ENCODE measurements around the gene ABCA13.

ABCA13 gene

DNA sequence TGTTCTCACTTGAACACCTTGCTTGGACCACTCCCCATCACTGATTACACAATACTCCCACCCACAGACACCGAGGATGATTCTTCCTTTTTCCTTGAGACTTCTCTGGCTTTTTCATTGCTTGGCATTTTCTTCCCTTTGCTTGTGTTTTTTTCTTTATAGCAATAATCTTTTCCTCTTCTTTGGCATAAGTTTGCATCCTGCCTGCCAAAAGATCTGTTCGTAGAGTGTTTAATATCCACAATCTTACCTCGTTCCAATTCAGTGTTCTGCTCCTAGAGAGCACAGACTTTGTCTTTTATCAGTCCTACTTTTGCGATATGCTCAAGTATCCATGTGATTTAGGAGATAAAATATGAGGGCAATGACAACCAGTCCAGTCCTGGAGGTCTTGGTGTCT, 449.8 kb downstream of the ABCA13 start:
- TF ChIP-seq EP300 (IDR thresholded peaks at IDR 0.05; ENCODE audit: borderline replicate concordance), result no peak
- TF ChIP-seq, protein P1, sequence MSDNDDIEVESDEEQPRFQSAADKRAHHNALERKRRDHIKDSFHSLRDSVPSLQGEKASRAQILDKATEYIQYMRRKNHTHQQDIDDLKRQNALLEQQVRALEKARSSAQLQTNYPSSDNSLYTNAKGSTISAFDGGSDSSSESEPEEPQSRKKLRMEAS (IDR thresholded peaks at IDR 0.05), result no peak
- no peak for TF ChIP-seq TAF1 (IDR thresholded peaks at IDR 0.05; ENCODE audit: low read depth)
- no peak for TF ChIP-seq ZBTB7A (IDR thresholded peaks at IDR 0.05; ENCODE audit: low read depth)
- TF ChIP-seq, protein P2, sequence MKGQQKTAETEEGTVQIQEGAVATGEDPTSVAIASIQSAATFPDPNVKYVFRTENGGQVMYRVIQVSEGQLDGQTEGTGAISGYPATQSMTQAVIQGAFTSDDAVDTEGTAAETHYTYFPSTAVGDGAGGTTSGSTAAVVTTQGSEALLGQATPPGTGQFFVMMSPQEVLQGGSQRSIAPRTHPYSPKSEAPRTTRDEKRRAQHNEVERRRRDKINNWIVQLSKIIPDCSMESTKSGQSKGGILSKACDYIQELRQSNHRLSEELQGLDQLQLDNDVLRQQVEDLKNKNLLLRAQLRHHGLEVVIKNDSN (IDR thresholded peaks at IDR 0.05), result no peak
- no peak for TF ChIP-seq TEAD4 (IDR thresholded peaks at IDR 0.05)
- no peak for TF ChIP-seq FOXM1 (IDR thresholded peaks at IDR 0.05; ENCODE audit: borderline replicate concordance, low read depth)
- TF ChIP-seq TCF12 (IDR thresholded peaks at IDR 0.05; ENCODE audit: low read depth), result no peak

DNA sequence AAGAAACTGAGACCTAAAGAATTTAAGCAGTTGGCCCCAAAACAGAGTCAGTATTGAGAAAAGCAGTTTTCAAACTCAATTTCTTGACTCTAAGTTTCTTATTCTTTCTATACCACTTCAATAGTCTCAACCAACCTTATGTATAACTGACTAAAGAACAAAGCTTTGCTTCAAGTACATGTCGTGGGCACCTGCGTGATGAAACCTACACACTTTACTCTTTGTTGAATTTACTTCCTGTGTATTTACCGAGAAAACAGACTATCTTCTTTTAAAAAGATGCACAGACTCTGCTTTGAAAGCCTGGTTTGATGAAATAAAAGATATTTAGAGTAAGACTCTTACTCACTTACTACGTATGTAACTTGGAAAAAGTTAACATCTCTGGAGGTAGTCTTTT, 455.9 kb downstream of the ABCA13 start:
- no peak for TF ChIP-seq EP300 (IDR thresholded peaks at IDR 0.05; ENCODE audit: borderline replicate concordance)
- TF ChIP-seq RAD21 (IDR thresholded peaks at IDR 0.05; ENCODE audit: low read depth), result no peak
- TF ChIP-seq FOXM1 (IDR thresholded peaks at IDR 0.05; ENCODE audit: borderline replicate concordance, low read depth), result no peak
- TF ChIP-seq YY1 (IDR thresholded peaks at IDR 0.05; ENCODE audit: low read depth), result no peak
- TF ChIP-seq NFIC (IDR thresholded peaks at IDR 0.05), result no peak
- TF ChIP-seq CEBPB (IDR thresholded peaks at IDR 0.05), result no peak
- TF ChIP-seq, protein P2 (IDR thresholded peaks at IDR 0.05), result no peak
- TF ChIP-seq, protein P1 (IDR thresholded peaks at IDR 0.05), result no peak
- TF ChIP-seq, protein P3, sequence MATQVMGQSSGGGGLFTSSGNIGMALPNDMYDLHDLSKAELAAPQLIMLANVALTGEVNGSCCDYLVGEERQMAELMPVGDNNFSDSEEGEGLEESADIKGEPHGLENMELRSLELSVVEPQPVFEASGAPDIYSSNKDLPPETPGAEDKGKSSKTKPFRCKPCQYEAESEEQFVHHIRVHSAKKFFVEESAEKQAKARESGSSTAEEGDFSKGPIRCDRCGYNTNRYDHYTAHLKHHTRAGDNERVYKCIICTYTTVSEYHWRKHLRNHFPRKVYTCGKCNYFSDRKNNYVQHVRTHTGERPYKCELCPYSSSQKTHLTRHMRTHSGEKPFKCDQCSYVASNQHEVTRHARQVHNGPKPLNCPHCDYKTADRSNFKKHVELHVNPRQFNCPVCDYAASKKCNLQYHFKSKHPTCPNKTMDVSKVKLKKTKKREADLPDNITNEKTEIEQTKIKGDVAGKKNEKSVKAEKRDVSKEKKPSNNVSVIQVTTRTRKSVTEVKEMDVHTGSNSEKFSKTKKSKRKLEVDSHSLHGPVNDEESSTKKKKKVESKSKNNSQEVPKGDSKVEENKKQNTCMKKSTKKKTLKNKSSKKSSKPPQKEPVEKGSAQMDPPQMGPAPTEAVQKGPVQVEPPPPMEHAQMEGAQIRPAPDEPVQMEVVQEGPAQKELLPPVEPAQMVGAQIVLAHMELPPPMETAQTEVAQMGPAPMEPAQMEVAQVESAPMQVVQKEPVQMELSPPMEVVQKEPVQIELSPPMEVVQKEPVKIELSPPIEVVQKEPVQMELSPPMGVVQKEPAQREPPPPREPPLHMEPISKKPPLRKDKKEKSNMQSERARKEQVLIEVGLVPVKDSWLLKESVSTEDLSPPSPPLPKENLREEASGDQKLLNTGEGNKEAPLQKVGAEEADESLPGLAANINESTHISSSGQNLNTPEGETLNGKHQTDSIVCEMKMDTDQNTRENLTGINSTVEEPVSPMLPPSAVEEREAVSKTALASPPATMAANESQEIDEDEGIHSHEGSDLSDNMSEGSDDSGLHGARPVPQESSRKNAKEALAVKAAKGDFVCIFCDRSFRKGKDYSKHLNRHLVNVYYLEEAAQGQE (IDR thresholded peaks at IDR 0.05; ENCODE audit: low read depth), result no peak
- TF ChIP-seq CREB1 (IDR thresholded peaks at IDR 0.05; ENCODE audit: low read depth), result no peak

DNA sequence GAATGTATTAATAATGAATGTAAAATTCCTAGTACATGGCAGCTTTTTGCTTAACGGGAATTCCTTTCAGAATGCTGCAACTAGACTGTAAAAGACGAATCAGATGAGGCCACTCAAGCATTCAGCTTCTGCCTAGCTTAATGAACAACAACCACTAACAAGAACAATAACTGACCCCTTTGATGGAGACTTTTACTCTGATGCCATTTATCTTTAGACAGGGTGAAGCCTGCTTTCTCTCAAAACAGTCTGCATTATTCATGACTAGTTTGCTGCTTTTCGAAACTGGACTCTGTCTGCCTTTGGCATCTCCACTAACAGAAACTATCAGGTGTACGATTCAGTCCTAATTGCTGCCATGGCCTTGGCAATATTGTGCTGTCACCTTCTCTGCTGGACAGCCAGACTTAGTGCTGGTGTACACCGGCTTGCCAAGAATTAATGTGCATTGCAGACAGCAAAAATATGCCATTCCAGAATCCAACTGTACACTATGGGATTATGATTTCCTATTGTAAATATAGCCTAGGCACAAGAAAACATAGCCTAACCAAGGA, 457.6 kb downstream of the ABCA13 start:
- no peak for TF ChIP-seq EGR1 (IDR thresholded peaks at IDR 0.05)
- TF ChIP-seq CEBPB (IDR thresholded peaks at IDR 0.05), result no peak
- TF ChIP-seq FOXM1 (IDR thresholded peaks at IDR 0.05; ENCODE audit: borderline replicate concordance, low read depth), result no peak
- no peak for TF ChIP-seq TCF12 (IDR thresholded peaks at IDR 0.05; ENCODE audit: low read depth)
- TF ChIP-seq CREB1 (IDR thresholded peaks at IDR 0.05; ENCODE audit: low read depth), result no peak
- no peak for TF ChIP-seq YY1 (IDR thresholded peaks at IDR 0.05; ENCODE audit: low read depth)
- no peak for TF ChIP-seq TEAD4 (IDR thresholded peaks at IDR 0.05)

DNA sequence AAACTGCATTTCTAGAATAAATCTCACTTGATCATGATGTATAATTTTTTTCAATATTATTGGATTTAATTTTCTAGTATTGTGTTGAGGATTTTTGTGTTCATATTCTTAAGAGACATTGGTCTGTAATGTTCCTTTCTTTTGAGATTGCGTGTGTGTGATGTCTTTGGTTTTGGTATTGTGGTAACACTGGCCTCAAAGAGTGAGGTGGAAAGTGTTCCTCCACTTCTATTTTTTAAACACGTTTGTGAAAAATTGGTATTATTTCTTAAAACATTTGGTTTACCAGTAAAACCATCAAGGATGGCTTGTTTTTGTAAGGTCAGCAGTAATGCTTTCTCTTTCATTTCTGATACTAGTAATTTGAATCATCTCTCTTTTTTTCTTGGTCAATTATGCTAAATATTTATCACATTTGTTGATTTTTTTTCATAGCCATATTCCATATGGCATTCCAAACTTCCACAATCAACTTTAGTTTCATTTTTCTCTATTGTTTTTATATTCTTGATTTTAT, 462.9 kb downstream of the ABCA13 start:
- TF ChIP-seq ZBTB7A (IDR thresholded peaks at IDR 0.05; ENCODE audit: low read depth), result no peak
- no peak for TF ChIP-seq TAF1 (IDR thresholded peaks at IDR 0.05; ENCODE audit: low read depth)
- no peak for TF ChIP-seq YY1 (IDR thresholded peaks at IDR 0.05; ENCODE audit: low read depth)

DNA sequence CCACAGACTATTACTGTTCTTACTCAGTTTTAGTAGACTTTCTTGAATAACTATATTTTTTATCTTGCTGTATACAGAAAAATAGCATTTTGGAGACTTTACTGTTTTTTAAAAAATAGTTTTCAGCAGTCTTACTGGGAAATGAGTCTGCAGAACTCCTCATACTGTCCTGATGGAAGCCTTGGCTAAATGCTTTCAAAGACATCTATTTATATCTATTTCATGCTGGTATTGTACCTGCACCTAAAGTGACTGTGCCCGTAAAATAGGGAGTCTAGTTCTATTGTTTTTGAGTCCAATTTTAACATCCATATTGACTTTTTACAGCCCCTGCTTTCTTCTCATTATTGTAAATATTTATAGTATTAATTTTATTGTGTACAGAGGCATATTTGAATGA, 464.5 kb downstream of the ABCA13 start:
- TF ChIP-seq FOXM1 (IDR thresholded peaks at IDR 0.05; ENCODE audit: borderline replicate concordance, low read depth) (no peak), CREB1 (IDR thresholded peaks at IDR 0.05; ENCODE audit: low read depth) (no peak)
- TF ChIP-seq, protein P2 (IDR thresholded peaks at IDR 0.05), result no peak

DNA sequence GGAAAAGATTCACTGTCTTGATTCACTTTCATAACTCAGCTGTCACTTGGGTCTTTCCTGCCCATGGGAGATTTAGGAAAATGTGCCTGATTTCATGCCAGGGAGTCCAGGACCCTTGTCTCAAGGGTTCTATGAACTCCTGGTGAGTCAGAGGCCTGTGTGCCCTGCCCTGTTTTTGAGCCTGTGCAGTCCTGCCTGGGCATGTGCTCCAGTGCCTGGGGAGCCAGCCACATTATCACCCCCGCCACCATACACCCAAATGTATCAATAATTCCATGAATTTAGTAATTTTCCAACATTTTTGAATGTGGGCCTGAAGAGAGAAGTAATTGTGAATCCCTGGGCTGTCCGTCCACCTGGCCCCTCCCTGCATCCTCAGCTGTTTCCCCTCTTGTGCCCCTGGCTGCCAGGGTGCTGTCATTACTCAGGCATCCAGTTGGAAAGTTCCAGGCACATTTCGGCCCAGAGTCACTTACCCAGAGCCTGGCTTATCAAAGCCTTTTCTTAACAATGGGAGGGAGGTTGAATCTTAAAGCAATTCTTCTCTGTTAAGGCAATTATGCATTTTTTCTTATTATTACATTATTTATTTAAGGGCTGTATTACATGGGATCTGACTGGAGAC, 465.2 kb downstream of the ABCA13 start:
- TF ChIP-seq, protein P2 (IDR thresholded peaks at IDR 0.05), result no peak

DNA sequence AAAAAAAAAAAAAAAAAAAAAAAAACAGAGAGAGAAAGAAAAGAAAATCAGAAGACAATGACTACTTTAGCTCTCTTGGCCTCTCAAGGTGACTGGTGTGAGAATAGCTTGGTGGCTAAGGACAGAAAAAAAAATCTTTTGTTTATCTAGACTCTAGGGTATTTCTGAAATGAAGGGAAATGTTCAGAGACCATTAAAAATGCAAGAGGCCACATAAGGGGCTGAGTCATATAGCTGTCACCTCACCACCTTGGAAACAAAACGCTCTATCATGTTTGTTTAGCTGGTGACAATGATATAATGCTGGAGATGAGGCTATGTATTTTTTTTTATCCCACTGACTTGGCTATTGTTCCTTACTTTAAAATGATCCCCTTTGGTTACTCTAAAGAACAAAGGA, 466.1 kb downstream of the ABCA13 start:
- TF ChIP-seq RAD21 (IDR thresholded peaks at IDR 0.05; ENCODE audit: low read depth) (no peak), EP300 (IDR thresholded peaks at IDR 0.05; ENCODE audit: borderline replicate concordance) (no peak), CEBPB (IDR thresholded peaks at IDR 0.05) (no peak), TAF1 (IDR thresholded peaks at IDR 0.05; ENCODE audit: low read depth) (no peak), TEAD4 (IDR thresholded peaks at IDR 0.05) (no peak), NFIC (IDR thresholded peaks at IDR 0.05) (no peak), FOXM1 (IDR thresholded peaks at IDR 0.05; ENCODE audit: borderline replicate concordance, low read depth) (no peak), EGR1 (IDR thresholded peaks at IDR 0.05) (no peak), ZBTB7A (IDR thresholded peaks at IDR 0.05; ENCODE audit: low read depth) (no peak)
- TF ChIP-seq, protein P3 (IDR thresholded peaks at IDR 0.05; ENCODE audit: low read depth), result no peak
- TF ChIP-seq, protein P1 (IDR thresholded peaks at IDR 0.05), result no peak

All from Ishikawa (cell line).